Measurements from ENCODE around the gene CREBL2.

CREBL2 gene

DNA sequence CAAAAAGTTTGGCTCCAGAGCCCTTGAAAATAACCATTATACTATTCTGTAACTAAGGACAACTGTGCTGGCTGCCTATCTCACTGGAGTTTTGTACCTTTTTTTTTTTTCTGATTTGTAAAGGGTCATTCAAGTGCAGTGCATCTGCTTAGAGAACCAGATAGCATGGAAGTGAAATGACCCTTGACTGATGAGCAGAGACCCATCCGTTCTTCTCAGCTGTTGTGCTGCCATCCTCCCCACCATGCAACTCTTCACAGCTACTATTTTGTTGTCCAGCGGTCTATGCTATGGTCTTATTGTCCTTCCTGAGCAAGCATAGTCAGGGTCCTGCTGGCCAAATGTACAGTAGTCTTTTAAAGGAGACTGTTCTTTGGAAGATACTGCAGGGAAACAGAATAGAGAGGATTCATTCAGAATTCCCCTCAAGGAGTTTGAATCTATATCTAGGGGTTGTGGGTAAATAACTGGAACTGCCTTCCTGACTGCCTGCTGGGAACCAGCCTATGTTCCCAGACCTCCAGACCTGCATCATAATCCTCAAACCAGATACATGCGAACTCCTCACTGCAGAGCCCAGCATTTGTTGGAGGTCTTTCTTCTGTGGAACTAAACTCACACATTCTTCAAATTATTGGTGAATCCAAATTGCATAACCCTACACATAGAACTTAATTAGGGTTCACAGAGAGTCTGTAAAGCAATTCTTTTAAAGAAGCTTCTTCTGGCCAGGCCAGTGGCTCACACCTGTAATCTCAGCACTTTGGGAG is 43.2 kb downstream of the CREBL2 start:
- Histone ChIP-seq H3K9me3 (ENCODE audit: insufficient read depth, low read depth, low read length) (peaks cover 19% of the 10 kb centered on the region; the same call in 1 of the 2 replicates), H3K4me3 (ENCODE audit: low read length) (no peak overlapping the region), H3K36me3 (ENCODE audit: insufficient read depth, low read length) (no peaks in the 10 kb centered on the region), H3K4me1 (ENCODE audit: insufficient read depth, low read length) (peaks cover 9% of the 10 kb centered on the region), H3K27me3 (ENCODE audit: insufficient read depth, low read length) (no peaks in the 10 kb centered on the region), H3K9ac (ENCODE audit: low read depth, low read length) (no peak overlapping the region), H3K27ac (ENCODE audit: low read depth, low read length) (no peak overlapping the region)
- WGBS: 90% methylated on average over 3 of the region's 3 CpGs

DNA sequence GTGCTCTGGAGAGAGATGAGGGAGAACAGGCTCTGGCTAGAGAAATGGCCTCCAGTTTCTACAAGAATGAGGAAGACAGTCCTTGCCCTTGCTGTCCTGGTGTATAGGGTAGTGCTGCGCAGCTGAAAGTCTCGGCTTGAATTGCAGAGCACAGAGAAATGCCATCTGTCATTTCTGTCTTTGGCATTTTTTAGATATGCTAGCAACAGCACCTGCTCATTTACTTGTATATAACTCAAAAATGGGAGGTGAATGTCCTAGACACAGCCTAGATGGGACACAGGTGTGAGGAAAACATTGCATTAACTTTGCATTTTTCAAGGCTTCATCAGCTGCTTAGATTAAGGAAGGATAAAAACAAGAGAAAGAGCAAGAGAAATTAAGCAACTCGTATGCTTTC is 48.5 kb downstream of the CREBL2 start:
- peak overlapping the region; percentile 82 for H3K27ac ChIP-seq (ENCODE audit: low read depth, low read length)
- 90% methylated on average over 2 of the region's 3 CpGs for WGBS
- H3K9me3 ChIP-seq (ENCODE audit: insufficient read depth, low read depth, low read length): no peaks in the 10 kb centered on the region
- H3K36me3 ChIP-seq (ENCODE audit: insufficient read depth, low read length): peaks cover 11% of the 10 kb centered on the region; the same call in 1 of the 2 replicates
- H3K9ac ChIP-seq (ENCODE audit: low read depth, low read length): no peak overlapping the region; the same call in 1 of the 2 replicates
- H3K27me3 ChIP-seq (ENCODE audit: insufficient read depth, low read length): no peaks in the 10 kb centered on the region
- H3K4me3 ChIP-seq (ENCODE audit: low read length): no peak overlapping the region
- peaks cover 37% of the 10 kb centered on the region for H3K4me1 ChIP-seq (ENCODE audit: insufficient read depth, low read length)

DNA sequence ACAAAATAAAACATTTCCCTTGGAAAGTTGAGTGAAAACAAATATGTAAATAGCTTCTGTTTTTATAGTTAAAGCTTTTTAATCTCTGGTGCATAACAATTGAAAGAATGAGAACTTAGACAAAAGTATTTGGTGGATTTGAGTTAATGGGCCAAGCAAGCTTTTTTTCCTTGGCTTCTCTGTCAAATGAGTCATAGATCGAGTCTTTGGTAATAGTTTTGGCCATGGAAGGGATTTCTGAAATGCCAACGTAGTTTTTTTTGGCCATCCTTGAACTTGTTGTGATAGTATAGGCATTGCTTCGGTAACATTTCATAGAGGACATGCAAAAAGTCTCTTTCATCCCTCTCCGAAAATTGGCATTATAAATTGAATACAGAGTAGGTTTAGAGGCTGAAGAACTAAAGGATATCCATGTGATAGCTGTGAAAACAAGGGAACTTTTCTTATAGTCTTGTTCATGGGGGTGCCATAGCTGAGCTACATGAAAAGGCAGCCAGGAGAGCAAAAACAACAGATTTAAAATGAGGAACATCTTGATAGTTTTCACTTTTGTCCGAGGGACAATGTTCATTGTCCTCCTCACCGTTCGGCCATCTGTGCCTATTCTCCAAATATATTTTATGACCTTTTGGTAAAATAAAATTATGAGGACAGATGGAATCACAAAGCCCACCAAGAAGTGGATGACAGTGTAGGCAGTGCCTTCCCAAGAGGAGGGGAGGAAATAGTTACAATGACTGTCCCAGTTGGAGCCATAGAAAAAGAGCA is 49.6 kb downstream of the CREBL2 start:
- H3K9me3 ChIP-seq (ENCODE audit: insufficient read depth, low read depth, low read length): no peaks in the 10 kb centered on the region
- H3K4me1 ChIP-seq (ENCODE audit: insufficient read depth, low read length): peaks cover 38% of the 10 kb centered on the region
- H3K36me3 ChIP-seq (ENCODE audit: insufficient read depth, low read length): peaks cover 11% of the 10 kb centered on the region; the same call in 1 of the 2 replicates
- H3K27me3 ChIP-seq (ENCODE audit: insufficient read depth, low read length): no peaks in the 10 kb centered on the region
- no peak overlapping the region for H3K4me3 ChIP-seq (ENCODE audit: low read length)
- no peak overlapping the region; the same call in 1 of the 2 replicates for H3K9ac ChIP-seq (ENCODE audit: low read depth, low read length)
- 69% methylated on average over 7 of the region's 7 CpGs for WGBS
- peak overlapping the region; percentile 82 for H3K27ac ChIP-seq (ENCODE audit: low read depth, low read length)

DNA sequence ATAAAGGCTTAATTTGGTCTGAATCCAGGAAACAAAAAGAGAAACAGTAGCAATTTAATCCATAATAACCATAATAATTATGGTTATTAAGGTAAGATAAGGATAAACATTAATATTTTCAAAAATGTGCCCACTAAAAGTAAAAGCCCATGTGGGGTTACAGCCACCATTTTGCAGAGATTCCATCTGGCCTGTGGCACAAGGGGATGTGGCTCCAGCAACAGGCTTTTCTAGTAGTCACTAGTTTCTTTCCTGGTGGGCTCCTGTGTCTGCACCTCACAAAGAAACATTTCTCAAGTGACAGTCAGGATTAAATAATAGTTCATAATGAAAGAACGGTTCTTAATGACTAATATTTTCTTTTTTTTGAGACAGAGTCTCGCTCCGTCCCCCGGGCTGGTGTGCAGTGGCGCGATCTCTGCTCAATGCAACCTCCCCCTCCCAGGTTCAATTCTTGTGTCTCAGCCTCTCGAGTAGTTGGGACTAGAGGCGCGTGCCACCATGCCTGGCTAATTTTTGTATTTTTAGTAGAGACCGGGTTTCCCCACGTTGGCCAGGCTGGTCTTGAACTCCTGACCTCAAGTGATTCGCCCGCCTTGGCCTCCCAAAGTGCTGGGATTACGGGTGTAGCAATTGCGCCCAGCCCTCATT is 52.1 kb downstream of the CREBL2 start:
- Histone ChIP-seq H3K36me3 (ENCODE audit: insufficient read depth, low read length) (peaks cover 11% of the 10 kb centered on the region; the same call in 1 of the 2 replicates), H3K9ac (ENCODE audit: low read depth, low read length) (no peak overlapping the region), H3K4me1 (ENCODE audit: insufficient read depth, low read length) (peaks cover 35% of the 10 kb centered on the region), H3K27ac (ENCODE audit: low read depth, low read length) (no peak overlapping the region), H3K4me3 (ENCODE audit: low read length) (no peak overlapping the region), H3K27me3 (ENCODE audit: insufficient read depth, low read length) (no peaks in the 10 kb centered on the region), H3K9me3 (ENCODE audit: insufficient read depth, low read depth, low read length) (no peaks in the 10 kb centered on the region)
- WGBS: 96% methylated on average over 15 of the region's 15 CpGs

DNA sequence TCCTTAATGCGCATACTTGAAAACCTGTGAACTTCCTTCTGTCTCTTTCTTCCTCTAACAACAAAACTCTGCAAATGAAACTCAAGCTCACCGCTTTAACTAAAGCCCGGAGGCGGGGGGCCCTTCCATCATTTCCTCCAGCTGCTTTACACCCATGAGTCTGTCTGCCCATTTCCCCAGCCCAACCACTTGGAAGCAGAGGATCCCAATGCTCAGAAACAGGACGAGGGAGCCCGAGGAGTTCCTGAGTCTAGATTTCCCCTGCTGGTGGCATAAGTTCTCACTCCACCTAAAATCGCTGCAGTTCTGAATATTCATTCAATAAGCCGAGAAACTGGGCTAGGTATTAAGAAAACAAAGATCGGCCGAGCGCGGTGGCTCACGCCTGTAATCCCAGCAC is 53.5 kb downstream of the CREBL2 start:
- H3K27me3 ChIP-seq (ENCODE audit: insufficient read depth, low read length): no peaks in the 10 kb centered on the region
- peaks cover 29% of the 10 kb centered on the region for H3K4me1 ChIP-seq (ENCODE audit: insufficient read depth, low read length)
- no peak overlapping the region for H3K4me3 ChIP-seq (ENCODE audit: low read length)
- peaks cover 11% of the 10 kb centered on the region; the same call in 1 of the 2 replicates for H3K36me3 ChIP-seq (ENCODE audit: insufficient read depth, low read length)
- H3K9ac ChIP-seq (ENCODE audit: low read depth, low read length): no peak overlapping the region
- 58% methylated on average over 13 of the region's 13 CpGs for WGBS
- H3K9me3 ChIP-seq (ENCODE audit: insufficient read depth, low read depth, low read length): no peaks in the 10 kb centered on the region
- H3K27ac ChIP-seq (ENCODE audit: low read depth, low read length): peak overlapping the region; percentile 49; the same call in 1 of the 2 replicates

DNA sequence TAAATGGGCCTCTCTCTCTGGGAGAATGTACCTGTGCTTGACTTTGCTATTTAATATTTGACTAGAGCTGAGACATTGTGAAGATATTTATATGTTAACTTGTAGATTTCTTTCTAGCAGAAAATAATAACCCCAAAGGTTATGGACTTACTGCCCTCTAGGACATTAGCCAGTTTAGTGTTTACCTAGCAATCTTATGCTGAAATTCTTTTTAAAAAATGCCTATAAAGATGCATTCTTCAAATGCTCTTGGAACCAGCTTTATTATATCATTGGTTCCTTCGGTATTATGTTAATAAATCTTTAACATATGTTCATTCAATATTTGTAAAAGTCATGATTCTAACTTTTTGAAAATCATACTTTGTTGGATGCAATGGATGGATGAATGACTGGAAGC is 56.3 kb downstream of the CREBL2 start:
- Histone ChIP-seq H3K4me1 (ENCODE audit: insufficient read depth, low read length) (peaks cover 8% of the 10 kb centered on the region), H3K36me3 (ENCODE audit: insufficient read depth, low read length) (no peaks in the 10 kb centered on the region), H3K27ac (ENCODE audit: low read depth, low read length) (no peak overlapping the region), H3K9ac (ENCODE audit: low read depth, low read length) (no peak overlapping the region), H3K27me3 (ENCODE audit: insufficient read depth, low read length) (no peaks in the 10 kb centered on the region), H3K9me3 (ENCODE audit: insufficient read depth, low read depth, low read length) (no peaks in the 10 kb centered on the region), H3K4me3 (ENCODE audit: low read length) (no peak overlapping the region)
- WGBS: no CpG with 5 or more reads among the region's 1 CpG

DNA sequence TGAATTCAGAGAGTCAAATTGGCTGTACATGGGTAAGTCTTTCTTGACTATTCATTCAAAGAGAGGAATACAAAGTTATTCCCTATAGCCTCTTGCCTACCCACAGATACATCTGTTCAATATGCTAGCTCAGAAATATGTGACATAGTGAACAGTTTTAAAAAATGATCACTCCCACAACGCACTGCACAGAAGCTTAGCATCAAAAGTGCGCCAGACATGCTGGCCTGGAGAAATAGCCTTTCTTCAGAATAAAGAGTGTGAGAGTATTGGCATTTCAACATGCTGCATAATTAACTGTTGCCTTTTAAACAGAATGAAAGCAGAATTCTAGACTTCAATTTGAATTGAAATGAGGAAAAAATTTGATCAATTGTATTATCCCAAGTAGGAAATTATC is 57.3 kb downstream of the CREBL2 start:
- Histone ChIP-seq H3K27me3 (ENCODE audit: insufficient read depth, low read length) (no peaks in the 10 kb centered on the region), H3K9ac (ENCODE audit: low read depth, low read length) (no peak overlapping the region), H3K27ac (ENCODE audit: low read depth, low read length) (no peak overlapping the region), H3K9me3 (ENCODE audit: insufficient read depth, low read depth, low read length) (no peaks in the 10 kb centered on the region), H3K36me3 (ENCODE audit: insufficient read depth, low read length) (no peaks in the 10 kb centered on the region), H3K4me1 (ENCODE audit: insufficient read depth, low read length) (peaks cover 8% of the 10 kb centered on the region), H3K4me3 (ENCODE audit: low read length) (no peak overlapping the region)
- 100% methylated on average over 2 of the region's 2 CpGs for WGBS

DNA sequence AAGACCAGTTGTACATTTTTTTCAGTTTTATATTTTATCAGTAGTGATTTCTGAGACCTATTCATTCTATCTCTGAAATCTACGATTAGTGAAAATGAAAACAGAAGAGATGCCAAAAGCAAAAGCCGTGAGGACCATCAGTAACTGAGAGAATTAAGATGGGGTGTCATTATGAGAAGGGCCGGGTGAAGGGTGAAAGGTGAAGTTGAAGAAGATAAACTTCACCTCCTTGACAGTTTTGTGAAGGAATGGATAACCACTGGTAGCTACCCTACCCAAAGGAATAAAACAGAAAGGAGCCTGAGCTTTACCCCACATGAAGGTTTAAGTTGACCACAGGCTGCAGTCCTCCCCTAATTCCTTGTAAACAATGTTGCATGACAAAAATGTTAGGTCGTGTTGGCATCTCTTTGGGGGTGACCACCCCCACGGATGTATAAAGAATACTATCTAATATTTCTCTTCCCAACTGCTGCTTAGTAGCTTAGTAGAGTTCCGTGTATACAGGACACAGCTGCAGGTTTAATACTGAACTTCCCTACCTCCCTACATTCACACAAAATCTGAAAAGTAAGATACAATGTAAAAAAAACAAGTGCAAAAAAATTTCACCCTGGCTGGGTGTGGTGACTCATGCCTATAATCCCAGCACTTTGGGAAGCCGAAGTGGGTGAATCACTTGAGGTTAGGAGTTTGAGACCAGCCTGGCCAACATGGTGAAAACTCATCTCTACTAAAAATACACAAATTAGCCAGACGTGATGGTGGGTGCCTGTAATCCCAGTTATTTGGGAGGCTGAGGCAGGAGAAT is 60.4 kb downstream of the CREBL2 start:
- no peak overlapping the region for H3K27ac ChIP-seq (ENCODE audit: low read depth, low read length)
- peaks cover 19% of the 10 kb centered on the region for H3K27me3 ChIP-seq (ENCODE audit: insufficient read depth, low read length)
- no peak overlapping the region for H3K4me3 ChIP-seq (ENCODE audit: low read length)
- 78% methylated on average over 8 of the region's 8 CpGs for WGBS
- H3K9me3 ChIP-seq (ENCODE audit: insufficient read depth, low read depth, low read length): no peaks in the 10 kb centered on the region
- H3K9ac ChIP-seq (ENCODE audit: low read depth, low read length): no peak overlapping the region
- H3K36me3 ChIP-seq (ENCODE audit: insufficient read depth, low read length): no peaks in the 10 kb centered on the region
- H3K4me1 ChIP-seq (ENCODE audit: insufficient read depth, low read length): peaks cover 13% of the 10 kb centered on the region

DNA sequence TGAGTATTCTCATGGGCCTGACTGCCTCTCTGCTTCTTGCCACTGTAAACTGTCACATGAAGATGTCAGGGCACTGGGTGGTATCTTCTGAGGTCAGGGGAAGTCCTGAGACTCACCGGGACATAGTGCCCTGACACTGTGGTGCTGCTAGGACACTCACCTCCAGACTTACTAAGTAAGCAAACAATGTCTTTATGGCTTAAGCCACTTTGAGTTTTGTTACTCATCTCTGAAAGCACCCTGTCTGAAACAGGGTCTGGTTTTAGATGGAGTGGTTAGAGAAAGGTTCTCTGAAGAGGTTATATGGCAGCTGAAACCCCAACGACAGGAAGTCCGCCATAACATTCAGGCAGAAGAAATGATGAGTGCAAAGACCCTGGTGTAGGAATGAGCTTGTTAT is 61.6 kb downstream of the CREBL2 start:
- Histone ChIP-seq H3K9me3 (ENCODE audit: insufficient read depth, low read depth, low read length) (no peaks in the 10 kb centered on the region), H3K9ac (ENCODE audit: low read depth, low read length) (no peak overlapping the region)

DNA sequence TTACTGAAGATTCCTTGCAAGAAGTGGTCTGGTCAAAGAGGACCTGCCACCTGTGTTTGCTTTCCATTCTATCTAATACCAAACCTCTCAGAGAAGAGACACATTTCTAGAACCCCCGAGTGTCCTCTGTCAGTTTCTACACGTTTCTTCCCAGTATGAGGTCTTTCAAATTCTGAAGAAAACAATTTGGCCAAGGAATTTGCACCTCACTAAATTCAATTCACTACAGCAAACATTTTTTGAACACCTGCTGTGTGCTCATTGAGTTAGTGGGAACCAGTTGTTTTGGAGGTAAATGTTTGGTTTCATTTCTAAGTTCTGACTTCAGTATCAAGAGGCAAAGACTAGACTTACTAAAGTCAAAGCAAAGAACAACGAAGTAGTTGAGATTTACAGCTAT is 64.9 kb downstream of the CREBL2 start:
- H3K36me3 ChIP-seq (ENCODE audit: insufficient read depth, low read length): 0 out of 2 replicates have a peak, but pooled peaks cover 2% of the 10 kb centered on the region
- H3K4me3 ChIP-seq (ENCODE audit: low read length): 0 out of 2 replicates have a peak overlapping the region, but pooled peaks have one; percentile 9
- WGBS: 2% methylated on average over 3 of the region's 3 CpGs
- H3K27me3 ChIP-seq (ENCODE audit: insufficient read depth, low read length): peaks cover 19% of the 10 kb centered on the region
- no peaks in the 10 kb centered on the region for H3K9me3 ChIP-seq (ENCODE audit: insufficient read depth, low read depth, low read length)
- H3K27ac ChIP-seq (ENCODE audit: low read depth, low read length): peak overlapping the region; percentile 75; the same call in 1 of the 2 replicates
- no peak overlapping the region for H3K9ac ChIP-seq (ENCODE audit: low read depth, low read length)
- peaks cover 26% of the 10 kb centered on the region for H3K4me1 ChIP-seq (ENCODE audit: insufficient read depth, low read length)

More for the DNA sequence above, 61.6 kb downstream of the CREBL2 start:
- Histone ChIP-seq H3K36me3 (ENCODE audit: insufficient read depth, low read length) (no peaks in the 10 kb centered on the region), H3K4me3 (ENCODE audit: low read length) (no peak overlapping the region), H3K4me1 (ENCODE audit: insufficient read depth, low read length) (peaks cover 18% of the 10 kb centered on the region), H3K27me3 (ENCODE audit: insufficient read depth, low read length) (peaks cover 19% of the 10 kb centered on the region), H3K27ac (ENCODE audit: low read depth, low read length) (no peak overlapping the region)
- WGBS: 92% methylated on average over 3 of the region's 3 CpGs
